Smooth muscle cell (in vitro differentiated cells): ENCODE measurements around the gene VGLL4. TPM values are rescaled to one million over a fixed set of nuclear protein-coding genes. Genes with fewer than 3 reads are reported as not detected.
A peak's percentile ranks its signal among the peaks of the same experiment; 100 is the strongest.

ENCODE experiments used
- DNase-seq: peaks from one replicate; lab custom pipeline; 2025; ENCODE audit not compliant: unreplicated experiment; lab: John Stamatoyannopoulos, UW
- H2AFZ ChIP-seq: fragments of 200-600 bp; sonication (generic); 2 replicates; pipeline ENCODE4 v1.6.0; 2016; ENCODE audit warnings: antibody characterized with exemption, low read depth, mild to moderate bottlenecking
- H3F3A ChIP-seq: fragments of 200-600 bp; sonication (generic); 2 replicates; pipeline ENCODE4 v1.6.0; 2017; ENCODE audit warnings: antibody characterized with exemption, low read depth
- H3K27ac ChIP-seq: fragments of 200-600 bp; sonication (generic); 2 replicates; pipeline ENCODE4 v1.5.1; 2016; ENCODE audit warnings: low read depth, mild to moderate bottlenecking
- H3K27me3 ChIP-seq: fragments of 200-600 bp; sonication (generic); 2 replicates; pipeline ENCODE4 v1.6.1; 2016; ENCODE audit warnings: low read depth, mild to moderate bottlenecking
- H3K36me3 ChIP-seq: fragments of 200-600 bp; sonication (generic); 2 replicates; pipeline ENCODE4 v1.5.1; 2016; ENCODE audit warnings: low read depth
- H3K4me1 ChIP-seq: fragments of 200-600 bp; sonication (generic); 2 replicates; pipeline ENCODE4 v1.5.1; 2016; ENCODE audit warnings: low read depth
- H3K4me2 ChIP-seq: fragments of 200-600 bp; sonication (generic); 2 replicates; pipeline ENCODE4 v1.6.0; 2016; ENCODE audit warnings: mild to moderate bottlenecking
- H3K4me3 ChIP-seq: fragments of 200-600 bp; sonication (generic); 2 replicates; pipeline ENCODE4 v1.5.1; 2016; ENCODE audit warnings: mild to moderate bottlenecking
- H3K79me2 ChIP-seq: fragments of 200-600 bp; sonication (generic); 2 replicates; pipeline ENCODE4 v1.6.0; 2016; ENCODE audit warnings: low read depth, mild to moderate bottlenecking
- H3K9ac ChIP-seq: fragments of 200-600 bp; sonication (generic); 2 replicates; pipeline ENCODE4 v1.6.0; 2016; ENCODE audit warnings: low read depth
- H3K9me3 ChIP-seq: fragments of 200-600 bp; sonication (generic); replicated peaks from 2 replicates; pipeline ENCODE4 v1.5.1; 2016; ENCODE audit warnings: low read depth
- H4K20me1 ChIP-seq: fragments of 200-600 bp; sonication (generic); 2 replicates; pipeline ENCODE4 v1.6.0; 2016; ENCODE audit warnings: low read depth
- CTCF ChIP-seq: fragments of 200-600 bp; sonication (generic); IDR thresholded peaks from 2 replicates; pipeline ENCODE4 v1.5.1; 2017; ENCODE audit warnings: borderline replicate concordance, mild to moderate bottlenecking, antibody characterized with exemption; ENCODE audit not compliant: insufficient read depth, poor library complexity, severe bottlenecking
- WGBS: methylation state at CpG from one replicate; pipeline ENCODE4 v1.1.7; 2016; ENCODE audit warnings: low lambda C conversion rate; 5-methylcytosine and 5-hydroxymethylcytosine counted together
- polyA plus RNA-seq: library from polyadenylated mRNA; unstranded; fragments of >200 nt; fragmentation: Nextera tagmentation; extraction: Ambion mirVana; gene quantifications from 2 replicates; pipeline ENCODE4 v1.2.1, GENCODE V29; 2016
- total RNA-seq: library from RNA; depleted of rRNA; stranded (reverse); fragments of >200 nt; gene quantifications from 2 replicates; pipeline ENCODE4 v1.2.3, GENCODE V29; 2014

VGLL4 gene
- total and polyA plus RNA-seq, 2 experiments from 2014 or later, result 72.0 to 109 TPM

DNA sequence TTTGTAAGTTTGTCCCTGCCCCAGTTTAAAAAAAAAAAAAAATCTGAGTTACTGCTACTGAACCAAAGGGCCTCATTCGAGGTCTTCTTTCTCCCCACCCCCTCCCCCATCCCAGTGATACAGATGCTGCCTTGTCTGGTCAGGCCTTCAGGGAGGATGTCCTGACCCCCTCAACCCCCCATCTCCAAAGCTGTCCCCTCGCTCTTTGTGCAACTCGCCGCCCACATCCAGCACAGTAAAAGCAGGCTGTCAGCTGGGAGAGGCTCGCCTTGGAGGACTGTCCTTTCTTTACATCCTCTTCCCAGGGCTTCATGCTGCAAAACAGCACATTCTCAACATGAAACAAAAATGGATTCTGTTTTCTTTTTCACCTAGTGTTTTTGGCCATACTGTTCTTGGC is 133.4 kb downstream of the VGLL4 start:
- WGBS, result 27% methylated on average over 5 of the region's 5 CpGs
- Histone ChIP-seq H3K4me2 (peak overlapping the region; percentile 75), H3K27ac (peak overlapping the region; percentile 91)

DNA sequence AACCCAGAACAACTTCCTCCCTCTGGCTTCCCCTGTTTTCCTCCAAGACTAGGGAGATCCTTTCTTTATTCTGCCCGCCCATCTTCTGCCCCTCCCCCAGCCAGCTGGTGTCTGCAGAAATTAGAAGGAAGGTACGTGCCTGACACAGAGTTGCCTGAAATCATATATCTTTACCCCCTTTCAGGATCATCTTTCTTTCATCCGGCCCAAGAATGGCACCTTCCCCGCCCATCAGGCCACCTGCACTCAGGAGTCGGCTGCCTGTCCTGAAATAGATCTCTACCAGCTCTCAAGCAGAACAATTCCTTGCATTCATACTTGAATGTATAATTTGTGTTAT is 133.7 kb downstream of the VGLL4 start:
- peak overlapping the region; percentile 75 for H3K4me2 ChIP-seq
- H3K4me3 ChIP-seq, result no peak overlapping the region
- TF ChIP-seq CTCF, result no peak
- H3K4me1 ChIP-seq, result peaks cover 37% of the 10 kb centered on the region
- H3K79me2 ChIP-seq, result no peaks in the 10 kb centered on the region
- H3K9me3 ChIP-seq, result no peaks in the 10 kb centered on the region
- H3K27me3 ChIP-seq, result no peaks in the 10 kb centered on the region
- H3K27ac ChIP-seq, result peak overlapping the region; percentile 91
- DNase-seq, result no peak
- H2AFZ ChIP-seq, result no peak overlapping the region
- no peaks in the 10 kb centered on the region for H4K20me1 ChIP-seq
- peak overlapping the region; percentile 37 for H3K9ac ChIP-seq
- peaks cover 36% of the 10 kb centered on the region for H3F3A ChIP-seq
- WGBS, result 38% methylated on average over 5 of the region's 5 CpGs
- no peaks in the 10 kb centered on the region for H3K36me3 ChIP-seq

More for the DNA sequence above, 133.4 kb downstream of the VGLL4 start:
- H3K27me3 ChIP-seq, result no peaks in the 10 kb centered on the region
- H3K9ac ChIP-seq, result peak overlapping the region; percentile 27
- H3K4me3 ChIP-seq, result no peak overlapping the region
- DNase-seq, result no peak
- H3K36me3 ChIP-seq, result no peaks in the 10 kb centered on the region
- no peak for TF ChIP-seq CTCF
- no peaks in the 10 kb centered on the region for H3K79me2 ChIP-seq
- no peaks in the 10 kb centered on the region for H4K20me1 ChIP-seq
- peaks cover 40% of the 10 kb centered on the region for H3F3A ChIP-seq
- no peaks in the 10 kb centered on the region for H3K9me3 ChIP-seq
- peaks cover 37% of the 10 kb centered on the region for H3K4me1 ChIP-seq
- no peak overlapping the region for H2AFZ ChIP-seq

GRCh38 chr3:11509173-11510000 is 134.3 kb downstream of the VGLL4 start:
- H3K9me3 ChIP-seq, result no peaks in the 10 kb centered on the region
- WGBS, result 8% methylated on average over 9 of the region's 9 CpGs
- H4K20me1 ChIP-seq, result no peaks in the 10 kb centered on the region
- H2AFZ ChIP-seq, result no peak overlapping the region
- no peaks in the 10 kb centered on the region for H3K36me3 ChIP-seq
- H3K4me1 ChIP-seq, result peaks cover 37% of the 10 kb centered on the region
- peak overlapping the region; percentile 3 for H3K4me3 ChIP-seq
- peak overlapping the region; percentile 91 for H3K27ac ChIP-seq
- no peak for DNase-seq
- peaks cover 31% of the 10 kb centered on the region for H3F3A ChIP-seq
- no peaks in the 10 kb centered on the region for H3K79me2 ChIP-seq
- H3K27me3 ChIP-seq, result no peaks in the 10 kb centered on the region
- H3K4me2 ChIP-seq, result peak overlapping the region; percentile 75
- peak overlapping the region; percentile 46 for H3K9ac ChIP-seq
- no peak for TF ChIP-seq CTCF
